ENCODE results near the gene PARP11. TPM values are rescaled to one million over a fixed set of nuclear protein-coding genes. Genes with fewer than 3 reads are reported as not detected.

The PARP11 gene
- total RNA-seq, 1 donor from 2014 or later: 6.2 TPM

DNA sequence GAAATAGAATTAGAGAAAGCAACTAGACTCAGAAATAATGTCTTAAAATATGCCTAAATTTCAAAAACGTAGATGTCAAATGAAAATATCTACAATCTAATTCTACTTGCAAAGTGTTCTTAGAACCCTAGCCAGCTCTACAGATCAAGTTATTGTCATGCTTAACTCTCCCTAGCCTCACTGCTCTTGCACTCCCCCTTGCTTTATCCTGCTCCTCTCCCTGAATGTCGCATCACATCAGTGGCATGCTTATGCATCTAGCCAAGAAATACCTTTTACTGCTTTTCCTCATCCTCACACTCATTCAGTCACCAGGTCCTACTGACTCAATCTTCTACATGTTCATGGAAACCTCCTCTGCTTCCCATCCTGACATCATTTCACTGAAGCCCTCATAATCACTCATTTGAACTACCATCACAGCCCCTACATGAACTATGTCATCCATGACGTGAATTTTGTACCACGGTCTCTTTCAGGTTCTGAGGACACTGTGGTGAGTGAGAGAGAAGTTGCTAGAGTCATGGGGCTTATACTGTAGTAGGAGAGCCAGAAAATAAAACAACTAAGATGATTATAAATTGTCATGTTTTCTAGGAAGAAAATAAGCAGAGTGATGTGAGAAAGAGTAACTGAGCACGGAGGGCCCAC, 97.7 kb downstream of the PARP11 start:
- no peak for DNase-seq (ENCODE audit: low read depth)

DNA sequence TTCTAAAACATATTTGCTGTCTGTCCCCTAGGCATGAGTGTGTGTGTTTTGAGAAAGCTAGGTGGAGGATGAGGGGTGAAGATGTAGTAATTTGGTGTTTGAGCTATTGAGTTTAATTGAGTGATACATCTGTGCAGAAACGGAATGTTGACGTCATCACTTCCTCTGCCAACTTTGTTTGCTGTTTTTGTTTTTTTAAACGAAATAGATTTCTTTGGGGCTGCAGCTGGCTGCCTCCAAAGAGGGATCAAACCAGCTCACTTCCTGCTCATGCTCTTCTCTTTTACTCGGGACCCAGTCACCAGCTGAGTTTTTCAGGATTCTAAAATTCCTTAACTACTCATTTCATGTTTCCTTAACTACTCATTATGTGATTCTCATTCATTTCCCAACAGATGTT, 100.8 kb downstream of the PARP11 start:
- DNase-seq (ENCODE audit: low read depth): peak; percentile 24

DNA sequence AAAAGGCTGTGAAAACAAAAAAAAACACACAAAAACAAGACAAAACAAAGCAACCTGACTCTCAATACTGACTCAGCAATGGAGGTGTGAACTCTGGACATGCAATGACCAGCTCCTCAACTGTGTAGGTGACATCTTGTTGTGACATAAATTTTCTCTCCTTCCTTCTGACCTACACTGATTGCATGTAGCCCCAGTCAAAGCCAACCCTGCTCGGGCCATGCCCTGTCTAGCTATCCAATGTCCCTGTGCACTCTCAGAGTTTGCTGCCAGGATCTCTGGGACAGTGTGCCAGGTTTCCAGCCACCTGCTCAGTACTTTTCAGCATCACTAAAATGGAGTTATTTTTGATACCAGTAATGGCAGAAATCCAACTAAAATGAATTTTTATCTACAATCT, 101.3 kb downstream of the PARP11 start:
- no peak for DNase-seq (ENCODE audit: low read depth)

DNA sequence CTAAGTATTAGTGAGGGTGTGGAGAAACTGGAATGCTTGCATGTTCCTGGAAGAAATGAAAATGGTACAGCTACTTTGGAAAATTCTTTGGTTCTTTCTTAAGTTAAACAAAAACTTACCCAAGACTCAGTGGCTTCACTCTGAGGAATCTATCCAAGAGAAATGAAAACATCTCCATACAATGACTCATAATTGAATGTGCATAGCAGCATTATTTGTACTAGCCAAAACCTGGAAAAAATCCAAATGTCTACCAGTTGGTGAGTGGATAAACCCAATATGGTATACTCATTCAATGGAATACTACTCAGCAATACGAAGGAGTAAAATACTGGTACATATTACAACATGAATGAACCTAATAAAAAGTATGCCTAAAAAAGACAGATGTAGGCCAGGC, 102.3 kb downstream of the PARP11 start:
- DNase-seq (ENCODE audit: low read depth): peak; percentile 13

DNA sequence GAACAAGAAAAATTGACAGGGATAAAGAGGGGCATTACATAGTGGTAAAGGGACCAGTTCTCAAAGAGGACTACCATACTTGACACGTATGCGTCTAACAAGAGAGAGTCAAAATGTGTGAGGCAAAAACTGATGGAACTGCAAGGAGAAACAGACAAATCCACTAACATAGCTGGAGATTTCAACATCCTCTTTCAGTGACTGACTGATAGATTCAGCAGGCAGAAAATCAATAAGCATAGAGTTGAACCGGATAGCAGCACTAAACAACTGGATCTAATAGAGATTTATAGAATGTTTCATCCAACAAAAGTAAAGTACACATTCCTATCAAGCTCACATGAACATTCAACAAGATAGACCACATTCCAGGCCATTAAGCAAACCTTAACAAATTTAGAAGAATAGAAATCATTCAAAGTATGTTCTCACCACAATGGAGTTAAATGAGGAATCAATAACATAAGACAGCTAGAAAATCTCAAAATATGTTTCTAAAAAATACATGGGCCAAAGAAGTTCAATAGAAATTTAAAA, 104.2 kb downstream of the PARP11 start:
- DNase-seq (ENCODE audit: low read depth): no peak

DNA sequence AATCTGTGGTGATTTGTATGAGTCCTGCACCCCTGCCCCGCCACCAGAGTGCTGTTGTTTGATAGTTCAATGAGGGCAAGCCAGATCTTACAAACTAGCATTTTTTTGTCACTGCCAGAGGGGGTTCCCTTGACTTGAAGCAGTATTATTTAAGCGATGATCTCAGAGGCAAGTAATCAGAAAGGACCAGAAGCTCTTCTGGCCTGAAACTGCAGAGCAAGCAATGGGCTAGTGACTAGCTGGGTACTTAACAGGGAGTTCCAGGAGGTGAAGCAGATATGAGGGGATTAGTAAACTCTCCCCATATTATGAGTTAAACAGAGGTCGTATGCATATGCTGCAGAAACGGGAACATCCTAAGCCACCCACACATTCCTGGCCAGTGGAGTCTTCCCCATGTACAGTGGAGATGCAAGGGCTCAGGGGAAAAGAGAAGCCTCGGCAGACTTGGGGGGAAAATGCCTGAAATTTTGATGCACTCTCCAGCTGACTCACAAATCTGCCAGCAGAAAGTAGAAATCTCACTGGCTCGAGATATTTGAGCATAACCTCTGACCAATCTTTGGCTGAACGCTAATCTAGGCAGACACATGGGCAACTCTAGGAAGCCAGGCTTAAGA, 112.0 kb downstream of the PARP11 start:
- DNase-seq (ENCODE audit: low read depth): peak; percentile 29

DNA sequence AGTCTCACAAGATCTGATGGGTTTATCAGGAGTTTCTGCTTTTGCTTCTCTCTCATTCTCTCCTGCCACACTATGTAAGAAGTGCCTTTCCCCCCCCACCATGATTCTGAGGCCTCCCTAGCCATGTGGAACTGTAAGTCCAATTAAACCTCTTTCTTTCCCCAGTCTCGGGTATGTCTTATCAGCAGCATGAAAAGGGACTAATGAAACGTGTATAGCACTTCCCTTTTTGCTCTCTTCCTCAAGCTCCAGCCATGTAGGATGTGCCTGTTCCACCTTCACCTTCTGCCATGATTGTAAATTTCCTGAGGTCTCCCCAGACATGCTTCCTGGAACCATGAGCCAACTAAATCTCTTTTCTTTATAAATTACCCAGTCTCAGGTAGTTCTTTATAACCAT, 113.3 kb downstream of the PARP11 start:
- no peak for DNase-seq (ENCODE audit: low read depth)

Other genes starting within 250 kb of the PARP11 start
- gene CRACR2A, start 120.3 kb downstream of the PARP11 start, total RNA-seq: 2.5 and 3.0 TPM in 2 replicates